Esophagus squamous epithelium (tissue), 5 donors: ENCODE measurements around the gene TEX264. TPM values are rescaled to one million over a fixed set of nuclear protein-coding genes. Genes with fewer than 3 reads are reported as not detected.

Experiments
- DNase-seq: peaks from one replicate; lab custom pipeline; 2025; lab: John Stamatoyannopoulos, UW
- H3K27ac ChIP-seq, 4 donors: fragments of 200-600 bp; sonication (generic); one replicate each; pipeline ENCODE4 v1.5.1; 2016 to 2019; ENCODE audit warnings: mild to moderate bottlenecking in 1 of 4
- H3K27me3 ChIP-seq, 4 donors: fragments of 200-600 bp; sonication (generic); 1 replicate in 3 of 4; 2 replicates in 1 of 4; pipeline versions ENCODE4 v1.5.1 to v1.6.0; 2017 to 2021; ENCODE audit warnings: antibody characterized with exemption in 1 of 4
- H3K36me3 ChIP-seq, 3 donors: fragments of 200-600 bp; sonication (generic); one replicate each; pipeline ENCODE4 v1.5.1; 2016 to 2019
- H3K4me1 ChIP-seq, 3 donors: fragments of 200-600 bp; sonication (generic); one replicate each; pipeline ENCODE4 v1.5.1; 2017 to 2019
- H3K4me3 ChIP-seq, 4 donors: fragments of 200-600 bp; sonication (generic); 1 replicate in 3 of 4; 2 replicates in 1 of 4; pipeline ENCODE4 v1.5.1; 2016 to 2019; ENCODE audit warnings: mild to moderate bottlenecking in 2 of 4, moderate library complexity in 1 of 4
- H3K9me3 ChIP-seq, 3 donors: fragments of 200-600 bp; sonication (generic); one replicate each; pipeline ENCODE4 v1.5.1; 2016 to 2019
- CTCF ChIP-seq, 6 experiments: fragments of 450-650 bp in 4 of 6; fragments of 200-600 bp in 2 of 6; sonication (generic) in 2 of 6; IDR thresholded peaks; one replicate each; pipeline ENCODE4 v1.5.1; 2016 to 2019; ENCODE audit warnings: antibody characterized with exemption in 6 of 6, mild to moderate bottlenecking in 4 of 6, moderate library complexity in 4 of 6
- POLR2A ChIP-seq, 4 donors: fragments of 450-650 bp; IDR thresholded peaks; one replicate each; pipeline ENCODE4 v1.6.1; 2017; ENCODE audit warnings: antibody characterized with exemption in 4 of 4, mild to moderate bottlenecking in 4 of 4, moderate library complexity in 3 of 4
- WGBS, 2 donors: methylation state at CpG; one replicate each; pipeline ENCODE4 v1.1.5; 2018; 5-methylcytosine and 5-hydroxymethylcytosine counted together
- intact Hi-C: fragments of 100-400 bp; cut with DNase I; formaldehyde crosslinking; loops from one replicate; pipeline ENCODE4 v1.15.0; 2022
- total RNA-seq, 4 donors: library from RNA; depleted of rRNA; stranded (reverse); fragments of >200 nt; gene quantifications; one replicate each; pipeline ENCODE4 v1.1.0, GENCODE V29; 2016
- donor health status: DM: yes; HTN: yes; CAD: no.

The TEX264 gene
- total RNA-seq, 4 donors from 2014 or later: 39.9 to 65.0 (median 57.3) TPM

GRCh38 chr3:51691949-51692348 is 20.9 kb downstream of the TEX264 start:
- WGBS, 2 donors: 63% methylated on average over 3 of the region's 3 CpGs; no CpG with 5 or more reads in 1 of the 2 donors
- Histone ChIP-seq H3K4me3 (no peak overlapping the region), H3K36me3 (peaks cover 19 to 100% (median 28%) of the 10 kb centered on the region in 3 donors), H3K27me3 (no peaks in the 10 kb centered on the region), H3K27ac (no peak overlapping the region), H3K9me3 (no peaks in the 10 kb centered on the region), H3K4me1 (peaks cover 0 to 15% (median 0%) of the 10 kb centered on the region in 3 donors)
- TF ChIP-seq CTCF (IDR thresholded peaks at IDR 0.05) (no peak), POLR2A (IDR thresholded peaks at IDR 0.05) (no peak)
- intact Hi-C loops: no loop called here
- no peak for DNase-seq

- DNase-seq: no peak
- no peak overlapping the region for H3K4me3 ChIP-seq
- WGBS, 2 donors: 81 to 82% methylated on average over 8 of the region's 8 CpGs
- no peaks in the 10 kb centered on the region for H3K27me3 ChIP-seq
- no peak overlapping the region for H3K27ac ChIP-seq
- H3K4me1 ChIP-seq: peaks cover 0 to 5% (median 0%) of the 10 kb centered on the region in 3 donors
- TF ChIP-seq CTCF (IDR thresholded peaks at IDR 0.05): no peak
- TF ChIP-seq POLR2A (IDR thresholded peaks at IDR 0.05): no peak
- intact Hi-C loops: no loop called here
- peaks cover 18 to 100% (median 19%) of the 10 kb centered on the region in 3 donors for H3K36me3 ChIP-seq
- no peaks in the 10 kb centered on the region for H3K9me3 ChIP-seq
Measured at GRCh38 chr3:51692980-51693395, 21.9 kb downstream of the TEX264 start.

DNA sequence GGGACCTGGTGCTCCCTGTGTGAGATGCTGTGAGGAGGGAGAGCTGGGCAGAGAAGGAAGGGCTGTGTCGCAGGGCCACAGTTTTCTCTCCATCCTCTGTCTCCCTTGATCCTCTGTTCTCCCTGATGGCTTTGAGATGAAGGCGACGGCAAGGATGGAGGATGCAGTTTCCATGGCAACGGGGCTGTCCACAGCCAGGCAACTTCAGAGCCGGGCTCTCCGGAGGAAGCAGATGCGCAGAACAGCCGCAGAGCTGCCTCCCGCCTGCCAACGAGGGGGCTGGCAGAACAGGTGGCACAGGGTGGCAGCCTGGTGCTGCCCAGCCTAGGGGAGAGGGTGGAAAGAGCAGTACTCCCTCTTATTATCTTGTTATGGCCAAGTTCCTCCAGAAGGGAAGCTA is 25.9 kb downstream of the TEX264 start:
- H3K4me3 ChIP-seq: no peak overlapping the region
- peaks cover 18 to 100% (median 24%) of the 10 kb centered on the region in 3 donors for H3K36me3 ChIP-seq
- H3K27me3 ChIP-seq: no peaks in the 10 kb centered on the region
- no peak overlapping the region for H3K27ac ChIP-seq
- TF ChIP-seq CTCF (IDR thresholded peaks at IDR 0.05) (no peak), POLR2A (IDR thresholded peaks at IDR 0.05) (no peak)
- H3K9me3 ChIP-seq: no peaks in the 10 kb centered on the region
- no peaks in the 10 kb centered on the region for H3K4me1 ChIP-seq
- 80% methylated on average over 1 of the region's 10 CpGs; no CpG with 5 or more reads in 1 of the 2 donors for WGBS, 2 donors
- intact Hi-C loops: no loop called here
- no peak for DNase-seq

- Histone ChIP-seq H3K36me3 (peaks cover 21 to 100% (median 25%) of the 10 kb centered on the region in 3 donors), H3K4me1 (no peaks in the 10 kb centered on the region), H3K27ac (no peak overlapping the region), H3K9me3 (no peaks in the 10 kb centered on the region), H3K4me3 (no peak overlapping the region), H3K27me3 (no peaks in the 10 kb centered on the region)
- intact Hi-C loops: no loop called here
- DNase-seq: no peak
- 87% methylated on average over 6 of the region's 6 CpGs; no CpG with 5 or more reads in 1 of the 2 donors for WGBS, 2 donors
- TF ChIP-seq CTCF (IDR thresholded peaks at IDR 0.05): no peak
Measured at GRCh38 chr3:51698209-51698608, 27.2 kb downstream of the TEX264 start.

DNA sequence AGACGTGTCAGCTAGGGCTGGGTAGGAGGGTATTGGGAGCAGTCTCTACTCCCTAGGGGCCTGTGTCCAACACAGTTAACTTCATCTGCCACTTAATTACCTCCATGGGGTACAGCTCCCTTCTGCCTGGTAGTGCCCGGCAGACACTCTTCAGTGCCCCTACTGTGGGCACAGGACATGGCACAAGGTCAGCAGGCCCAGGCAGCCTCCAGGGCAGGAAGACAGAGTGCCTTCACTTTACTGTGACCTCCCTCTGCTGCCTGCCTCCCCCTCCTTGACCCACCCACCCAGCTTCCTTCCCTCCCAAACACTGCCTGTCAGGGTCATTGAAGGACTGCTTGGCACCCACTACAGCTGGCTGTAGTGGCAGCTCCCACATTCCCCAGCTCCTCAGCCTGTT is 29.4 kb downstream of the TEX264 start:
- Histone ChIP-seq H3K4me1 (no peaks in the 10 kb centered on the region), H3K4me3 (no peak overlapping the region), H3K27ac (no peak overlapping the region), H3K27me3 (no peaks in the 10 kb centered on the region), H3K36me3 (peaks cover 21 to 98% (median 25%) of the 10 kb centered on the region in 3 donors), H3K9me3 (no peaks in the 10 kb centered on the region)
- intact Hi-C loops: no loop called here
- DNase-seq: no peak
- no peak for TF ChIP-seq POLR2A (IDR thresholded peaks at IDR 0.05)
- no peak for TF ChIP-seq CTCF (IDR thresholded peaks at IDR 0.05)
- WGBS, 2 donors: 100% methylated on average over 2 of the region's 2 CpGs
